HG02678 (cell line): ENCODE measurements around the gene LRMDA.
"Not testable (repeated sequence)": the region's sequence is repeated elsewhere in the genome, so short reads cannot be mapped to it uniquely, and the experiment has no call there.

ENCODE experiments used
- ATAC-seq: cut with Tn5 transposase; IDR thresholded peaks from one replicate; pipeline ENCODE4 v1.9.1; 2021; ENCODE audit warnings: mild to moderate bottlenecking, moderate library complexity; ENCODE audit not compliant: unreplicated experiment

LRMDA gene

GRCh38 chr10:76469675-76470074 lies 1038.3 kb downstream of the LRMDA start:
- ATAC-seq, result no peak

GRCh38 chr10:76479103-76479790 lies 1047.8 kb downstream of the LRMDA start:
- no peak for ATAC-seq

GRCh38 chr10:76481178-76481577 lies 1049.8 kb downstream of the LRMDA start:
- no peak for ATAC-seq

GRCh38 chr10:76487582-76487981 lies 1056.2 kb downstream of the LRMDA start:
- ATAC-seq, result no peak

- ATAC-seq, result no peak
Measured at GRCh38 chr10:76488602-76489001, 1057.2 kb downstream of the LRMDA start.

- ATAC-seq, result no peak
Measured at GRCh38 chr10:76491216-76491615, 1059.8 kb downstream of the LRMDA start.

GRCh38 chr10:76492026-76492425 lies 1060.6 kb downstream of the LRMDA start:
- no peak for ATAC-seq

GRCh38 chr10:76492678-76493472 lies 1061.5 kb downstream of the LRMDA start:
- ATAC-seq, result no peak

GRCh38 chr10:76497666-76498065 lies 1066.2 kb downstream of the LRMDA start:
- ATAC-seq, result no peak

GRCh38 chr10:76504823-76505222 lies 1073.4 kb downstream of the LRMDA start:
- no peak for ATAC-seq

GRCh38 chr10:76509446-76509845 lies 1078.0 kb downstream of the LRMDA start:
- ATAC-seq, result no peak

- ATAC-seq, result no peak
Measured at GRCh38 chr10:76514321-76514720, 1082.9 kb downstream of the LRMDA start.

- ATAC-seq, result no peak
Measured at GRCh38 chr10:76514869-76515268, 1083.4 kb downstream of the LRMDA start.

GRCh38 chr10:76522547-76522946 lies 1091.1 kb downstream of the LRMDA start:
- ATAC-seq, result no peak

- ATAC-seq, result no peak
Measured at GRCh38 chr10:76523246-76523645, 1091.8 kb downstream of the LRMDA start.

- ATAC-seq, result no peak
Measured at GRCh38 chr10:76523791-76524351, 1092.4 kb downstream of the LRMDA start.

GRCh38 chr10:76526833-76527232 lies 1095.4 kb downstream of the LRMDA start:
- not testable (repeated sequence) for ATAC-seq

- ATAC-seq, result no peak
Measured at GRCh38 chr10:76540331-76540730, 1108.9 kb downstream of the LRMDA start.

- ATAC-seq, result no peak
Measured at GRCh38 chr10:76540786-76541185, 1109.4 kb downstream of the LRMDA start.

GRCh38 chr10:76541852-76542251 lies 1110.4 kb downstream of the LRMDA start:
- ATAC-seq, result no peak

GRCh38 chr10:76542307-76542930 lies 1111.0 kb downstream of the LRMDA start:
- ATAC-seq, result no peak

- ATAC-seq, result no peak
Measured at GRCh38 chr10:76543655-76544054, 1112.2 kb downstream of the LRMDA start.
